ENCODE results near the gene C17orf107. TPM values are rescaled to one million over a fixed set of nuclear protein-coding genes. Genes with fewer than 3 reads are reported as not detected.

C17orf107 gene
- total RNA-seq, result 10 to 100 TPM in 1 of 2 donors, 1 to 10 TPM in 1; 5.2 to 11.9 TPM

GRCh38 chr17:4899341-4900230, at the start of gene C17orf107:
Gene C17orf107, plus strand, starts transcription at chr17:4899536. Its CDS starts 227 bp downstream, at chr17:4899763.
- TF ChIP-seq CTCF (IDR thresholded peaks at IDR 0.05) (no peak), POLR2A (IDR thresholded peaks at IDR 0.05) (peak; percentile 9 to 54 (median 44))
- WGBS, 2 donors, result 5 to 20% methylated on average over 1 to 58 of the region's 60 CpGs
- H3K4me3 ChIP-seq, result peak within 1 kb of the TSS; percentile 13 to 48
- DNase-seq, result peak; percentile 88 to 94 (median 92)
- H3K27ac ChIP-seq, result peak within 1 kb of the TSS in 3 of 4 donors; percentile 4 to 47 (median 46)
- peak; percentile 78 for ATAC-seq
- intact Hi-C loops (cut with DNase I), result loop anchor here (10.0 kb wide), 1 partner anchor 195 kb away; the partner anchor contains the start of gene PELP1
- H3K27me3 ChIP-seq, result no peaks in the 10 kb centered on the region
- no peaks in the 10 kb centered on the region for H3K36me3 ChIP-seq (replicated peaks in 1 of 2; ENCODE audit: insufficient read depth in 1 of 2, low read depth in 2 of 2)
- peaks cover 45% of the 10 kb centered on the region for H3K4me1 ChIP-seq
- H3K9me3 ChIP-seq, result no peaks in the 10 kb centered on the region

GRCh38 chr17:4850246-4850645, 49.1 kb upstream of the C17orf107 start:
- intact Hi-C loops (cut with DNase I), result no loop called here
- TF ChIP-seq CTCF (IDR thresholded peaks at IDR 0.05) (no peak), POLR2A (IDR thresholded peaks at IDR 0.05) (no peak)
- Histone ChIP-seq H3K9me3 (no peaks in the 10 kb centered on the region), H3K4me3 (no peak overlapping the region), H3K27me3 (no peaks in the 10 kb centered on the region), H3K4me1 (peaks cover 14% of the 10 kb centered on the region), H3K27ac (no peak overlapping the region), H3K36me3 (replicated peaks in 1 of 2; ENCODE audit: insufficient read depth in 1 of 2, low read depth in 2 of 2) (no peaks in the 10 kb centered on the region)
- 85 to 90% methylated on average over 2 of the region's 2 CpGs for WGBS, 2 donors
- DNase-seq, result no peak
- no peak for ATAC-seq

- intact Hi-C loops (cut with DNase I), result no loop called here
- Histone ChIP-seq H3K9me3 (no peaks in the 10 kb centered on the region), H3K4me3 (no peak overlapping the region), H3K27me3 (no peaks in the 10 kb centered on the region), H3K36me3 (replicated peaks in 1 of 2; ENCODE audit: insufficient read depth in 1 of 2, low read depth in 2 of 2) (no peaks in the 10 kb centered on the region), H3K27ac (no peak overlapping the region), H3K4me1 (peaks cover 14% of the 10 kb centered on the region)
- 77 to 83% methylated on average over 3 of the region's 3 CpGs for WGBS, 2 donors
- TF ChIP-seq POLR2A (IDR thresholded peaks at IDR 0.05), result no peak
- no peak for TF ChIP-seq CTCF (IDR thresholded peaks at IDR 0.05)
- DNase-seq (no peak), ATAC-seq (no peak)
Measured at GRCh38 chr17:4851084-4851483, 48.3 kb upstream of the C17orf107 start.

- H3K4me3 ChIP-seq, result no peak overlapping the region
- ATAC-seq (no peak), DNase-seq (peak in 3 of 4 donors; percentile 24 to 32 (median 31))
- H3K4me1 ChIP-seq, result peaks cover 9% of the 10 kb centered on the region
- H3K36me3 ChIP-seq (replicated peaks in 1 of 2; ENCODE audit: insufficient read depth in 1 of 2, low read depth in 2 of 2), result no peaks in the 10 kb centered on the region
- TF ChIP-seq CTCF (IDR thresholded peaks at IDR 0.05) (no peak), POLR2A (IDR thresholded peaks at IDR 0.05) (no peak)
- intact Hi-C loops (cut with DNase I), result no loop called here
- H3K27me3 ChIP-seq, result no peaks in the 10 kb centered on the region
- H3K27ac ChIP-seq, result no peak overlapping the region
- H3K9me3 ChIP-seq, result no peaks in the 10 kb centered on the region
Measured at GRCh38 chr17:4852567-4853207, 46.6 kb upstream of the C17orf107 start.

Measured in body of pancreas (tissue), 4 donors.